ENCODE data around the gene ABLIM3. TPM values are rescaled to one million over a fixed set of nuclear protein-coding genes. Genes with fewer than 3 reads are reported as not detected.

ABLIM3 gene
- total and polyA plus RNA-seq, 2 of the 8 experiments (the other 6 are each of a cell fraction or from before 2014, with no cell fraction given), result 0.36 to 0.56 TPM

DNA sequence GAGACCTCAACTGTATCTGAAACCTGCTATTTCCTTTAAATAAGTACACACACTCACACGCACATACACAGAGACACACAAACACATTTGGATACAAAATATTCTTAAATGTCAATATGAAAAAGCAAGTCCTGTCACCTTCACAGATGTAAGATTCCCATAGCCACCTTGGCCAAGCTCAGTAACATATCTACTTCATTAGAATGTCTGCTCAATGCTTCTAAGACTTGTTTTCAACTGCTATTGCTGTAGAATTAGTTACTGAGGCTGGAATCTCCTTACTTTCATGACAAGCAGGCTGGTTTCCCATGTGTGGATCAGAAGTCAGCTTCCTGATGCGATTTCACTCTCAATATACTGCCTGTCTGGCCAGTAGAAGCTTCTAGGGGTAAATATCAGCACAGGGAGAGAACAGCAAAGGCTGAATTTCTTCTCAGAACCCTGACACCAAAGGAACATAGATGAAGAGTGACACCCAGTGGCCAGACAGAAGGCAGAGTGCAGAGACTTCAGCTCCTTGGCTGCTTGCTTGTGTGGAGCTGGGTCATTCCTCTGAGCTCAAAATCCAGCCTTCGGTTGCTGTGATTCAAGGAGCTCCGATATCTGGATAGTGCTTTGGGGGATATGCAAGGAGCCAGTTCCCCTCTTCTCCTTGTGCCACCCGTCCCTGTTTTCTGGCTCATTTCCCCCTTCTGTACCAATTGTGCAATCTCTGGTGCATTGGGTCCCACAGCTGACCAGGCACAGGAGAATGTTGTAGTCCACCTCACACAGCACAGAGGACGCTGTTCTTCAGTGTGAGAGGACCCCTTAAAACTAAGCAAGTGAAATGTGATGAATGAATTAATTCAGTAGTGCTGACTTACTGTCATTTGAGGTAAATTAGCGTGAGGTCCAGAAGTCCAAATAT is 26.6 kb upstream of the ABLIM3 start:
- H3K27ac ChIP-seq (ENCODE audit: low read depth, low read length), result no peak overlapping the region
- H3K27me3 ChIP-seq (replicated peaks in 1 of 4; ENCODE audit: control insufficient read depth in 3 of 4, extremely low read depth in 1 of 4, insufficient read depth in 3 of 4, low read length in 3 of 4), result no peaks in the 10 kb centered on the region
- H3K4ac ChIP-seq (replicated peaks; ENCODE audit: insufficient read length, low read depth, low read length), result no peak overlapping the region
- TF ChIP-seq RFX5 (IDR thresholded peaks at IDR 0.05; ENCODE audit: borderline replicate concordance, low read depth, low read length) (no peak), CEBPB (IDR thresholded peaks at IDR 0.05; ENCODE audit: low read depth, low read length) (peak; percentile 51; the same call in 1 of the 2 replicates), CTCF (IDR thresholded peaks at IDR 0.05; ENCODE audit: control extremely low read depth in 1 of 3, insufficient read depth in 1 of 3, low read depth in 1 of 3, low read length in 3 of 3) (peak; percentile 63 to 96 (median 84)), RAD21 (IDR thresholded peaks at IDR 0.05 in 1 of 2, conservative IDR thresholded peaks at IDR 0.05 in 1 of 2; ENCODE audit: low read depth in 2 of 2, low read length in 2 of 2) (peak; percentile 90 to 97), HDAC2 (IDR thresholded peaks at IDR 0.05; ENCODE audit: borderline replicate concordance in 1 of 2, low read depth in 2 of 2, low read length in 2 of 2) (no peak), SIX5 (IDR thresholded peaks at IDR 0.05; ENCODE audit: low read depth, low read length) (no peak), JUND (IDR thresholded peaks at IDR 0.05; ENCODE audit: low read length) (no peak), KDM4A (IDR thresholded peaks at IDR 0.05; ENCODE audit: low read depth, low read length, severe bottlenecking) (no peak)
- H3K4me2 ChIP-seq (ENCODE audit: insufficient read depth in 1 of 2, low read depth in 2 of 2, low read length in 2 of 2), result no peak overlapping the region
- CTCF ChIA-PET (ENCODE audit: partially characterized antibody), result interaction anchor here (0.5 to 10.3 kb wide), 63 partner anchors 10 to 724 kb away, joined by 3 to 121 read pairs (median 3); no protein-coding TSS in a partner anchor
- no peak overlapping the region for H3K56ac ChIP-seq (replicated peaks; ENCODE audit: insufficient read length, low read depth, low read length)
- no peaks in the 10 kb centered on the region for H3K23me2 ChIP-seq (ENCODE audit: low read depth, low read length)
- no peak overlapping the region for H2AK5ac ChIP-seq (ENCODE audit: low read depth, low read length)
- DNase-seq (ENCODE audit: low read depth in 1 of 2, low spot score in 2 of 2) (peak in 1 of 2 experiments; percentile 60), FAIRE-seq (peak; percentile 94)
- no peak overlapping the region for H3K9ac ChIP-seq (replicated peaks in 1 of 4; ENCODE audit: extremely low read depth in 1 of 4, low read depth in 3 of 4, low read length in 3 of 4)
- H3K9me3 ChIP-seq (ENCODE audit: insufficient read depth in 2 of 2, low read depth in 1 of 2, low read length in 1 of 2), result no peaks in the 10 kb centered on the region
- no peaks in the 10 kb centered on the region for H3K79me2 ChIP-seq (ENCODE audit: control insufficient read depth in 1 of 2, insufficient read depth in 2 of 2, low read length in 2 of 2)
- no peak overlapping the region for H2BK5ac ChIP-seq (ENCODE audit: low read depth, low read length)
- H4K20me1 ChIP-seq (replicated peaks in 1 of 2; ENCODE audit: control insufficient read depth in 1 of 2, insufficient read depth in 2 of 2, low read length in 2 of 2), result no peaks in the 10 kb centered on the region
- no peak overlapping the region for H4K8ac ChIP-seq (ENCODE audit: extremely low read depth, insufficient read depth, low read length)
- no peak overlapping the region for H4K91ac ChIP-seq (replicated peaks; ENCODE audit: insufficient read length, low read length)
- no peak overlapping the region for H2BK15ac ChIP-seq (ENCODE audit: low read length)
- no peak overlapping the region for H3K18ac ChIP-seq (ENCODE audit: extremely low read depth, low read length)
- H3K36me3 ChIP-seq (ENCODE audit: control insufficient read depth in 2 of 4, insufficient read depth in 4 of 4, low read length in 3 of 4), result no peaks in the 10 kb centered on the region
- H2BK20ac ChIP-seq (ENCODE audit: low read length), result no peak overlapping the region
- no peak overlapping the region for H3K23ac ChIP-seq (ENCODE audit: insufficient read length)
- no peak overlapping the region for H3K14ac ChIP-seq (ENCODE audit: insufficient read length)
- H3K79me1 ChIP-seq (ENCODE audit: low read depth, low read length), result no peaks in the 10 kb centered on the region
- no peaks in the 10 kb centered on the region for H3K4me1 ChIP-seq (replicated peaks in 1 of 4; ENCODE audit: control insufficient read depth in 3 of 4, insufficient read depth in 4 of 4, low read length in 3 of 4)
- no peak overlapping the region for H2BK12ac ChIP-seq (ENCODE audit: low read depth, low read length)
- no peak overlapping the region for H3K4me3 ChIP-seq (ENCODE audit: extremely low read depth in 1 of 4, insufficient read depth in 2 of 4, low read depth in 3 of 4, low read length in 4 of 4)
- POLR2A ChIA-PET (ENCODE audit: partially characterized antibody), result no interaction called here
- WGBS, 2 experiments (ENCODE audit: extremely low coverage in 1 of 2, insufficient coverage in 1 of 2, insufficient read length in 1 of 2, insufficient replicate concordance in 2 of 2, low coverage in 1 of 2, low lambda C conversion rate in 2 of 2, missing lambda C conversion rate in 1 of 2), result 63% methylated on average over 7 of the region's 7 CpGs; no CpG with 5 or more reads in 1 of the 2 experiments
- peak overlapping the region; percentile 96 for H2AFZ ChIP-seq (ENCODE audit: low read length)
- H4K5ac ChIP-seq (ENCODE audit: insufficient read length, low read depth, low read length), result no peak overlapping the region
- H2BK120ac ChIP-seq (replicated peaks; ENCODE audit: low read depth, low read length), result no peak overlapping the region
